ENCODE measurements around the gene PEX14.

The PEX14 gene

DNA sequence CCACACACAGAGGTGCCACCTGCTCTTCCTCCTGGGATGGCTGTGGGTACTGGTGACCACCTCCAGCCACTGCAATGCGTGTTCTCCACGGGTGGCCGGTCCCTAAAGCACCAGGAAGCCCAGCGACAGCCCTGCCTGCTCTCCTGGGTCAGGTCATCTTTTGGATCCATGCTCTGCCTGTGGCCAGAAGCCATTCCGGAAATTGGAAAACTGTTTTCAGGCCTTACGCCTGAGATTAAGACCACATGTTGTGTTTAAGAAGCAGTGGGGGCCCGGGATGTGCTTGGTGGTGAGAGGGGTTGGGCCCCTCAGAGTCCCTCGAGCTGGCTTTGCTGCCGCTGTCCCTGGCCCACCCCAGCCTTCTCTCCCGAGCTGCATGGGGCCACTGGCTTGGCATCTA lies 150.8 kb downstream of the PEX14 start:
- TF ChIP-seq NFIC (IDR thresholded peaks at IDR 0.05) (no peak), RAD21 (IDR thresholded peaks at IDR 0.05; ENCODE audit: low read depth) (no peak), TEAD4 (IDR thresholded peaks at IDR 0.05) (no peak), FOXM1 (IDR thresholded peaks at IDR 0.05; ENCODE audit: borderline replicate concordance, low read depth) (no peak), CEBPB (IDR thresholded peaks at IDR 0.05) (no peak), ZBTB7A (IDR thresholded peaks at IDR 0.05; ENCODE audit: low read depth) (no peak), CREB1 (IDR thresholded peaks at IDR 0.05; ENCODE audit: low read depth) (no peak), YY1 (IDR thresholded peaks at IDR 0.05; ENCODE audit: low read depth) (no peak), EGR1 (IDR thresholded peaks at IDR 0.05) (no peak)

DNA sequence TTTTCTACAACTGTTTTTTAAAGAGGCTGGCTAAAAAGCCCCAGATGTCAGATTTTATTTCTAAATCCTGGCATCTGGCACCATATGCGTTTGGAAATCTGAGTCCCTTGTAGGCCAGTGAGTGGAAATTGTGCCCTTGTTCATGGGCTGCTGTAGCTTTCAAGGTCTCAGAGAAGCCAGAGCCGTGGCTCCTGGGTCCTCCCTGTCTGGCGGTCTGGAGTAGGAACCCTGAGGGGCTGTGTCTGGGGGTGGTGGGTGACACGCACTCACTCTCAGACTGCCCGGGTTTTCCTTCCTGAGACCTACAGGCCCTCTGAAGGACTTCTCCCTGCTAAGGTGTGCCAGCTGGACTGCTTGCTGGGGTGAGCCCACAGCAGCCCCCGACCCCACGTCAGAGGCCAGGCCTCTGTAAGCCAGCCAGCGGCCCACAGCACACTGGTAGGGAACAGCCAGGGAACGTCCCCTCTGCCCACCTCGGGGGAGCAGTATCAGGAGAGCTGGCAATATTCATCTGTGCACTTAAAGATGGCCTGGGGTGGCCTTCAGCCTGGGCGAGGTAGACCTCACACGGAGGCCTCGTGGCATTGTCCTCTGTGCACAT lies 151.5 kb downstream of the PEX14 start:
- TF ChIP-seq EP300 (IDR thresholded peaks at IDR 0.05; ENCODE audit: borderline replicate concordance), result no peak
- TF ChIP-seq CREB1 (IDR thresholded peaks at IDR 0.05; ENCODE audit: low read depth), result no peak
- no peak for TF ChIP-seq FOXM1 (IDR thresholded peaks at IDR 0.05; ENCODE audit: borderline replicate concordance, low read depth)
- TF ChIP-seq ZBTB7A (IDR thresholded peaks at IDR 0.05; ENCODE audit: low read depth), result no peak
- TF ChIP-seq TEAD4 (IDR thresholded peaks at IDR 0.05), result no peak
- TF ChIP-seq, protein P1, sequence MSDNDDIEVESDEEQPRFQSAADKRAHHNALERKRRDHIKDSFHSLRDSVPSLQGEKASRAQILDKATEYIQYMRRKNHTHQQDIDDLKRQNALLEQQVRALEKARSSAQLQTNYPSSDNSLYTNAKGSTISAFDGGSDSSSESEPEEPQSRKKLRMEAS (IDR thresholded peaks at IDR 0.05), result no peak
- TF ChIP-seq RAD21 (IDR thresholded peaks at IDR 0.05; ENCODE audit: low read depth), result no peak

DNA sequence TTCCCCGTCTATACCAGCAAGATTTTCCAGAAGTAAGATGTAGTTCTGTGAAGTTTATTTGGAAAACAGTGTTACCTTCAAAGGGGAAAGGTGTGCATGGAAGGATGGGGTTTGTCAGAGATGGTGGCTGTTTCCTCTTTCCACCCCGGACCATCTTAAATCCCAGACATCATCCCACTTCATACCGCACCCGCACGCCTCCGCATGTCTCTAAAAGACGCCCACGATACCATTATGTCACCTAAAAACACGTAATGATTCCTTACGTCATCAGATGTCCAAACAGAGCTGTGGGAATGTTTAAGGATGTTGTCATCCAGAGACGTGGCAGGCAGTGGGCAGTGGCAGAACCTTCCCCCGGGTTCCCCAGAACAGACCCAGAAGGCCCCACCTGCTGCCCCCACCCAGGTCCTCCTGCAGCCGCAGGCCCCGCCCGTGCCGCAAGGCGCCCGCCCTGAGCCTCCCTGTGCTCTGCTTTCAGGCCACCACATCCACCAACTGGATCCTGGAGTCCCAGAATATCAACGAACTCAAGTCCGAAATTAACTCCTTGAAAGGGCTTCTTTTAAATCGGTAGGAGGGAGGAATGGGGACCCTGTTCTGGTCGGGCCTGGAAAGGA lies 152.2 kb downstream of the PEX14 start:
- TF ChIP-seq RAD21 (IDR thresholded peaks at IDR 0.05; ENCODE audit: low read depth) (no peak), EP300 (IDR thresholded peaks at IDR 0.05; ENCODE audit: borderline replicate concordance) (no peak), CEBPB (IDR thresholded peaks at IDR 0.05) (no peak), CREB1 (IDR thresholded peaks at IDR 0.05; ENCODE audit: low read depth) (no peak), YY1 (IDR thresholded peaks at IDR 0.05; ENCODE audit: low read depth) (no peak), TAF1 (IDR thresholded peaks at IDR 0.05; ENCODE audit: low read depth) (no peak), EGR1 (IDR thresholded peaks at IDR 0.05) (no peak), NFIC (IDR thresholded peaks at IDR 0.05) (no peak), FOXM1 (IDR thresholded peaks at IDR 0.05; ENCODE audit: borderline replicate concordance, low read depth) (no peak), TEAD4 (IDR thresholded peaks at IDR 0.05) (no peak), ZBTB7A (IDR thresholded peaks at IDR 0.05; ENCODE audit: low read depth) (no peak), TCF12 (IDR thresholded peaks at IDR 0.05; ENCODE audit: low read depth) (no peak)
- TF ChIP-seq, protein P2, sequence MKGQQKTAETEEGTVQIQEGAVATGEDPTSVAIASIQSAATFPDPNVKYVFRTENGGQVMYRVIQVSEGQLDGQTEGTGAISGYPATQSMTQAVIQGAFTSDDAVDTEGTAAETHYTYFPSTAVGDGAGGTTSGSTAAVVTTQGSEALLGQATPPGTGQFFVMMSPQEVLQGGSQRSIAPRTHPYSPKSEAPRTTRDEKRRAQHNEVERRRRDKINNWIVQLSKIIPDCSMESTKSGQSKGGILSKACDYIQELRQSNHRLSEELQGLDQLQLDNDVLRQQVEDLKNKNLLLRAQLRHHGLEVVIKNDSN (IDR thresholded peaks at IDR 0.05), result no peak
- TF ChIP-seq, protein P3, sequence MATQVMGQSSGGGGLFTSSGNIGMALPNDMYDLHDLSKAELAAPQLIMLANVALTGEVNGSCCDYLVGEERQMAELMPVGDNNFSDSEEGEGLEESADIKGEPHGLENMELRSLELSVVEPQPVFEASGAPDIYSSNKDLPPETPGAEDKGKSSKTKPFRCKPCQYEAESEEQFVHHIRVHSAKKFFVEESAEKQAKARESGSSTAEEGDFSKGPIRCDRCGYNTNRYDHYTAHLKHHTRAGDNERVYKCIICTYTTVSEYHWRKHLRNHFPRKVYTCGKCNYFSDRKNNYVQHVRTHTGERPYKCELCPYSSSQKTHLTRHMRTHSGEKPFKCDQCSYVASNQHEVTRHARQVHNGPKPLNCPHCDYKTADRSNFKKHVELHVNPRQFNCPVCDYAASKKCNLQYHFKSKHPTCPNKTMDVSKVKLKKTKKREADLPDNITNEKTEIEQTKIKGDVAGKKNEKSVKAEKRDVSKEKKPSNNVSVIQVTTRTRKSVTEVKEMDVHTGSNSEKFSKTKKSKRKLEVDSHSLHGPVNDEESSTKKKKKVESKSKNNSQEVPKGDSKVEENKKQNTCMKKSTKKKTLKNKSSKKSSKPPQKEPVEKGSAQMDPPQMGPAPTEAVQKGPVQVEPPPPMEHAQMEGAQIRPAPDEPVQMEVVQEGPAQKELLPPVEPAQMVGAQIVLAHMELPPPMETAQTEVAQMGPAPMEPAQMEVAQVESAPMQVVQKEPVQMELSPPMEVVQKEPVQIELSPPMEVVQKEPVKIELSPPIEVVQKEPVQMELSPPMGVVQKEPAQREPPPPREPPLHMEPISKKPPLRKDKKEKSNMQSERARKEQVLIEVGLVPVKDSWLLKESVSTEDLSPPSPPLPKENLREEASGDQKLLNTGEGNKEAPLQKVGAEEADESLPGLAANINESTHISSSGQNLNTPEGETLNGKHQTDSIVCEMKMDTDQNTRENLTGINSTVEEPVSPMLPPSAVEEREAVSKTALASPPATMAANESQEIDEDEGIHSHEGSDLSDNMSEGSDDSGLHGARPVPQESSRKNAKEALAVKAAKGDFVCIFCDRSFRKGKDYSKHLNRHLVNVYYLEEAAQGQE (IDR thresholded peaks at IDR 0.05; ENCODE audit: low read depth), result no peak
- TF ChIP-seq, protein P1 (IDR thresholded peaks at IDR 0.05), result no peak

DNA sequence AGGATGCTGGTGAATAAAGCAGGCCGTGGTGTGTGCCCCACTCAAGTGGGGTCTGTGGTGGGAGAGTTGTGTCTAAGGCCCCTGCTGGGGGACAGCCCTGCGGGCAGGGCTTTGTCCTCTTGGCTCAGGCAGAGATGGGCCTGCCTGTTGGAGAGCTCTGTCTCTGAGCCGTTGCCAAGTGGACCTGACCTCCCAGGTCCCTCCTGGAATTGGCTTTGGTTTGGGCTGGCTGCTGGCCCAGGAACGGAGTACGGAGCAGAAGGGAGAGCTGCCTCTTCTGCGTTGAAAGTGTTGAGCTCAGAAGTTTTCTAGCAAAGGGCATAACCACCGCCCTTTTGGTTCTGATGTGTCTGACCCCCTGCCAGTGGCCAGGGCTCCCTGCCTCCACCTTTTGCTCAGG lies 153.9 kb downstream of the PEX14 start:
- no peak for TF ChIP-seq EP300 (IDR thresholded peaks at IDR 0.05; ENCODE audit: borderline replicate concordance)
- TF ChIP-seq CREB1 (IDR thresholded peaks at IDR 0.05; ENCODE audit: low read depth), result no peak
- TF ChIP-seq ZBTB7A (IDR thresholded peaks at IDR 0.05; ENCODE audit: low read depth), result no peak
- TF ChIP-seq, protein P2 (IDR thresholded peaks at IDR 0.05), result no peak
- no peak for TF ChIP-seq FOXM1 (IDR thresholded peaks at IDR 0.05; ENCODE audit: borderline replicate concordance, low read depth)
- TF ChIP-seq CEBPB (IDR thresholded peaks at IDR 0.05), result no peak
- no peak for TF ChIP-seq TCF12 (IDR thresholded peaks at IDR 0.05; ENCODE audit: low read depth)
- TF ChIP-seq RAD21 (IDR thresholded peaks at IDR 0.05; ENCODE audit: low read depth), result no peak
- TF ChIP-seq TEAD4 (IDR thresholded peaks at IDR 0.05), result no peak
- TF ChIP-seq EGR1 (IDR thresholded peaks at IDR 0.05), result no peak
- no peak for TF ChIP-seq YY1 (IDR thresholded peaks at IDR 0.05; ENCODE audit: low read depth)
- TF ChIP-seq, protein P3 (IDR thresholded peaks at IDR 0.05; ENCODE audit: low read depth), result no peak

DNA sequence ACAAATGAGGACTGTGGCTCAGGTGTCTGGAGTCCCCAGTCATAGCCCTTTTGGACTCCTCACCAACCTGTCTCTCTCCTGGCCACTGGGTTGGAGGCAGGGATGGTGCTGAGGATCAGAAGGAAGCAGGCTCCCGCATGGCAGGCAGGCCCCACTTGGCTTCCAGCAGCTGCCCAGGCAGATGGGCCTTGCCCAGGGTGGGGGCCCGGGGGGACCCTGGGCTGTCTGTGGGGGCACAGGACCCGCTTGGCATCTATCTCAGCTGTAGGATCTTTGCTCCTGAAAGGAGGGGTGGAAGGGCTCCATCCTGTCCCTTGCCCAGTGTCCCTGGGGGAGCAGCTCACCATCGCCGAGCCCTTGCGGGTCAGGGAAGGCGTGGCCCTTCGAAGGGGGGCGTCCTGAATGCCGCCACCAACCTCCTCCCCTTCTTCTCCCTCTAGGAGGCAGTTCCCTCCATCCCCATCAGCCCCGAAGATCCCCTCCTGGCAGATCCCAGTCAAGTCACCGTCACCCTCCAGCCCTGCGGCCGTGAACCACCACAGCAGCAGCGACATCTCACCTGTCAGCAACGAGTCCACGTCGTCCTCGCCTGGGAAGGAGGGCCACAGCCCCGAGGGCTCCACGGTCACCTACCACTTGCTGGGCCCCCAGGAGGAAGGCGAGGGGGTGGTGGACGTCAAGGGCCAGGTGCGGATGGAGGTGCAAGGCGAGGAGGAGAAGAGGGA lies 154.5 kb downstream of the PEX14 start:
- TF ChIP-seq, protein P1 (IDR thresholded peaks at IDR 0.05), result no peak
- TF ChIP-seq ZBTB7A (IDR thresholded peaks at IDR 0.05; ENCODE audit: low read depth), result no peak
- no peak for TF ChIP-seq FOXM1 (IDR thresholded peaks at IDR 0.05; ENCODE audit: borderline replicate concordance, low read depth)
- no peak for TF ChIP-seq TEAD4 (IDR thresholded peaks at IDR 0.05)

All from Ishikawa (cell line).